Mesenchymal stem cell (in vitro differentiated cells and primary cell): Measurements from ENCODE around the gene ALDH3B1.
A peak's percentile ranks its signal among the peaks of the same experiment; 100 is the strongest.

Experiments used
- DNase-seq: peaks from one replicate; pipeline ENCODE4 v3.0.0-alpha.2; 2013
- H2AFZ ChIP-seq: one replicate; pipeline ENCODE4 v1.6.1; 2013; ENCODE audit warnings: low read depth, mild to moderate bottlenecking, control low read depth, inconsistent platforms, low read length, moderate library complexity
- H2AK5ac ChIP-seq: 2 replicates; pipeline ENCODE4 v1.6.1; 2013; ENCODE audit warnings: low read length, moderate library complexity, mild to moderate bottlenecking, inconsistent platforms; ENCODE audit not compliant: severe bottlenecking
- H2BK120ac ChIP-seq: one replicate; pipeline ENCODE4 v1.6.1; 2013; ENCODE audit warnings: low read depth, mild to moderate bottlenecking, inconsistent platforms, low read length, moderate library complexity
- H2BK12ac ChIP-seq, 2 experiments: one replicate each; pipeline ENCODE4 v1.6.1; 2013; ENCODE audit warnings: inconsistent platforms in 2 of 2, low read length in 2 of 2, mild to moderate bottlenecking in 2 of 2, moderate library complexity in 2 of 2, control low read depth in 1 of 2
- H2BK15ac ChIP-seq: one replicate; pipeline ENCODE4 v1.6.1; 2013; ENCODE audit warnings: mild to moderate bottlenecking, low read depth, inconsistent platforms; ENCODE audit not compliant: poor library complexity, severe bottlenecking
- H2BK5ac ChIP-seq: 2 replicates; pipeline ENCODE4 v1.6.1; 2013; ENCODE audit warnings: low read depth, mild to moderate bottlenecking, low read length, control low read depth, inconsistent platforms; ENCODE audit not compliant: poor library complexity, severe bottlenecking
- H3K14ac ChIP-seq, 2 experiments: one replicate each; pipeline ENCODE4 v1.6.1; 2013; ENCODE audit warnings: inconsistent platforms in 2 of 2, low read length in 2 of 2, control low read depth in 1 of 2, mild to moderate bottlenecking in 1 of 2, moderate library complexity in 1 of 2
- H3K18ac ChIP-seq, 2 experiments: one replicate each; pipeline ENCODE4 v1.6.1; 2013; ENCODE audit warnings: inconsistent platforms in 2 of 2, low read length in 2 of 2, control low read depth in 1 of 2, low read depth in 1 of 2, mild to moderate bottlenecking in 1 of 2
- H3K23ac ChIP-seq, 2 experiments: one replicate each; pipeline ENCODE4 v1.6.1; 2013; ENCODE audit warnings: inconsistent platforms in 2 of 2, low read length in 2 of 2, mild to moderate bottlenecking in 2 of 2, moderate library complexity in 2 of 2, control low read depth in 1 of 2
- H3K27ac ChIP-seq: 2 replicates; pipeline ENCODE4 v1.5.1; 2013; ENCODE audit warnings: mild to moderate bottlenecking, moderate library complexity, low read length, control low read depth, inconsistent platforms; ENCODE audit not compliant: poor library complexity, severe bottlenecking
- H3K27me3 ChIP-seq, 2 experiments: 2 replicates each; pipeline versions ENCODE4 v1.6.1 to v1.7.0; 2013; ENCODE audit warnings: low read length in 2 of 2, mild to moderate bottlenecking in 2 of 2, moderate library complexity in 2 of 2, control low read depth in 1 of 2, inconsistent platforms in 1 of 2; ENCODE audit not compliant: control insufficient read depth in 1 of 2, insufficient read depth in 1 of 2
- H3K36me3 ChIP-seq, 2 experiments: 2 replicates each; pipeline versions ENCODE4 v1.6.1 to v1.7.0; 2013; ENCODE audit warnings: low read length in 2 of 2, control low read depth in 1 of 2, inconsistent platforms in 1 of 2, low read depth in 1 of 2, mild to moderate bottlenecking in 1 of 2; ENCODE audit not compliant: insufficient read depth in 2 of 2, control insufficient read depth in 1 of 2
- H3K4ac ChIP-seq, 2 experiments: one replicate each; pipeline ENCODE4 v1.6.1; 2013; ENCODE audit warnings: inconsistent platforms in 2 of 2, low read length in 2 of 2, mild to moderate bottlenecking in 2 of 2, moderate library complexity in 2 of 2, control low read depth in 1 of 2, low read depth in 1 of 2
- H3K4me1 ChIP-seq: 2 replicates; pipeline ENCODE4 v1.6.1; 2013; ENCODE audit warnings: low read depth, low read length, control low read depth; ENCODE audit not compliant: control insufficient read depth, insufficient read depth
- H3K4me2 ChIP-seq: 2 replicates; pipeline ENCODE4 v1.6.1; 2013; ENCODE audit warnings: low read length, mild to moderate bottlenecking, inconsistent platforms; ENCODE audit not compliant: poor library complexity, severe bottlenecking
- H3K4me3 ChIP-seq, 2 experiments: 2 replicates each; pipeline versions ENCODE4 v1.5.1 to v1.7.0; 2013; ENCODE audit warnings: low read length in 2 of 2, mild to moderate bottlenecking in 2 of 2, control low read depth in 1 of 2, low read depth in 1 of 2; ENCODE audit not compliant: insufficient read depth in 1 of 2
- H3K79me1 ChIP-seq: replicated peaks from 2 replicates; pipeline ENCODE4 v1.6.1; 2013; ENCODE audit warnings: mild to moderate bottlenecking, control low read depth, low read length, inconsistent platforms; ENCODE audit not compliant: poor library complexity, severe bottlenecking
- H3K9ac ChIP-seq: 2 replicates; pipeline ENCODE4 v1.7.0; 2013; ENCODE audit warnings: mild to moderate bottlenecking, low read length, moderate library complexity
- H3K9me3 ChIP-seq: 2 replicates; pipeline ENCODE4 v1.7.0; 2013; ENCODE audit warnings: mild to moderate bottlenecking, low read length; ENCODE audit not compliant: control insufficient read depth
- H4K8ac ChIP-seq: one replicate; pipeline ENCODE4 v1.6.1; 2013; ENCODE audit warnings: inconsistent platforms, mild to moderate bottlenecking, low read length, moderate library complexity
- H4K91ac ChIP-seq: one replicate; pipeline ENCODE4 v1.6.1; 2013; ENCODE audit warnings: mild to moderate bottlenecking, low read length, inconsistent platforms
- WGBS: methylation state at CpG from one replicate; pipeline ENCODE4 v1.1.7; 2013; ENCODE audit warnings: mixed read lengths; 5-methylcytosine and 5-hydroxymethylcytosine counted together

Gene ALDH3B1

DNA sequence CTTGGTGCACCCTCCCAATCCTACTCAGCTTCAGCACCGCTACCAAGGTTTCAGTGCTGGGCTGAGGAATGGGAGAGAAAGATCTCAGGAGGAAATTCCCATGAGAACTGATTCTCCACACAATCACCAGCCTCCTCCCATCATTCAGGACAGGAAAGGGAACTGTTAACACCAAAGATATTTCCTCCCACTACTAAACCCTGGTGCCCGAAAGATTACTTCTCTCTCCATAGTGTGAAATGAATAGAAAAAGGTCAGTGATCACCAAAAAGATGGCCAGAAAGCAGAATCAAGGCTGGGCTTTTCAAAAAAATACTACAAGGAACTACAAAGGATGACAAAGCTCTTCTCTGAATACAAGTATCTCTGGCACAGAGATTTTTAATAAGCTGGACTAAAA, 54.8 kb downstream of the ALDH3B1 start:
- no CpG with 5 or more reads among the region's 2 CpGs for WGBS
- Histone ChIP-seq H3K4me3 (no peak overlapping the region), H2AK5ac (no peak overlapping the region), H3K4ac (no peak overlapping the region), H2BK5ac (no peak overlapping the region), H3K27me3 (no peaks in the 10 kb centered on the region), H3K9ac (no peak overlapping the region), H2BK12ac (no peak overlapping the region), H3K14ac (no peak overlapping the region), H3K4me1 (peaks cover 8% of the 10 kb centered on the region), H2AFZ (no peak overlapping the region), H4K91ac (no peak overlapping the region), H3K18ac (no peak overlapping the region), H3K4me2 (no peak overlapping the region), H3K27ac (no peak overlapping the region), H3K23ac (no peak overlapping the region), H3K36me3 (peaks cover 43 to 91% of the 10 kb centered on the region in 2 experiments), H2BK15ac (no peak overlapping the region), H3K9me3 (no peaks in the 10 kb centered on the region), H4K8ac (no peak overlapping the region), H3K79me1 (peaks cover 1% of the 10 kb centered on the region), H2BK120ac (no peak overlapping the region)
- no peak for DNase-seq

DNA sequence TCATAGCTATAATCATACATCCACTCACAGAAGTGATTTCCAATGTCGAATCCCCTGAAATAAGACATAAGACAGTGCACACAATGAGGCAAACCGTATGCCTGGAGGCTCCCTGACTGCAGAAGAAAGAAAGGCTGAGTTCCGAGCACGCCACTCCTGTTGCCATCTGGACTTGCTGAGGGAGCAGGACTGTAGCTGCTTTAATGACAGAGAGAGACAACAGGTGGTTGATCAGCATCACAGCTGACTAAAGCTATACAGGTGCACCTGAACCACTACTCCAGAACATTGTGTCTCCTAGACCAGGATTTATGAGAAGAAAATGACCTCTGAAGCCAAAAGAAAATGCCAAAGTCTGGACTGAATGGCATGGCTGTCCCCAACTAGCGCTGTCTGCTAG, 55.7 kb downstream of the ALDH3B1 start:
- Histone ChIP-seq H3K4ac (no peak overlapping the region), H2AFZ (no peak overlapping the region), H4K91ac (no peak overlapping the region), H3K23ac (no peak overlapping the region), H2BK15ac (no peak overlapping the region), H3K4me2 (no peak overlapping the region), H3K27ac (no peak overlapping the region), H3K9me3 (no peaks in the 10 kb centered on the region), H3K4me3 (no peak overlapping the region), H3K79me1 (peaks cover 1% of the 10 kb centered on the region), H2BK120ac (no peak overlapping the region), H2BK12ac (no peak overlapping the region), H3K18ac (no peak overlapping the region), H3K4me1 (peaks cover 8% of the 10 kb centered on the region), H2AK5ac (no peak overlapping the region), H3K14ac (no peak overlapping the region), H3K36me3 (peaks cover 43 to 95% of the 10 kb centered on the region in 2 experiments), H3K27me3 (no peaks in the 10 kb centered on the region), H2BK5ac (no peak overlapping the region), H3K9ac (no peak overlapping the region), H4K8ac (no peak overlapping the region)
- 96% methylated on average over 5 of the region's 5 CpGs for WGBS
- DNase-seq: no peak

DNA sequence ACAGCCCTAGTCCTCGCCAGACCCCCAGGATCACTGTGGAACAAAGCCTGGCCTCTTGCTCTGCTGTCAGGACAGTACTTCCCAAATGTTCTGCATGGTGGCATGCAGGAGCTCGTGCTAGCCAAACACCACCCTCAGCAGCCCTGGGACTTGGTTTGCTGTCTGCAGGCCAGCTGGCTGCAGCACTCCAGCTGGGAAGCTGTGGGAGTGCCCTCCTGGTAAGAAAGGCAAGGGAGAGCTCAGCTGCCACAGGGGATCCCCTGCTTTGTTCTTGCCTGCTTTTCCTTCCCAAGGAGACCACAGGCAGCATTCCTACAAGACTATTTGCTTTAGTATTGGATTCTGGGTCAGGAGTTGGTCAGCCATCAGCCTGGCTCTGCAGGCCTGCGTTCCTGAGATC, 56.6 kb downstream of the ALDH3B1 start:
- no peak overlapping the region for H2AFZ ChIP-seq
- H3K14ac ChIP-seq: no peak overlapping the region
- no peak overlapping the region for H3K4me3 ChIP-seq
- no peak overlapping the region for H2AK5ac ChIP-seq
- no peak overlapping the region for H2BK5ac ChIP-seq
- H2BK15ac ChIP-seq: no peak overlapping the region
- peaks cover 8% of the 10 kb centered on the region for H3K4me1 ChIP-seq
- no peak overlapping the region for H2BK12ac ChIP-seq
- H3K4ac ChIP-seq: no peak overlapping the region
- H3K23ac ChIP-seq: no peak overlapping the region
- H3K36me3 ChIP-seq: peaks cover 46 to 96% of the 10 kb centered on the region in 2 experiments
- H3K27ac ChIP-seq: peak overlapping the region; percentile 39
- H3K9me3 ChIP-seq: no peaks in the 10 kb centered on the region
- H3K18ac ChIP-seq: no peak overlapping the region
- no peak overlapping the region for H4K8ac ChIP-seq
- H2BK120ac ChIP-seq: no peak overlapping the region
- H4K91ac ChIP-seq: no peak overlapping the region
- no peaks in the 10 kb centered on the region for H3K27me3 ChIP-seq
- no peak overlapping the region for H3K4me2 ChIP-seq
- WGBS: 95% methylated on average over 3 of the region's 3 CpGs
- DNase-seq: no peak
- H3K9ac ChIP-seq: no peak overlapping the region
- peaks cover 6% of the 10 kb centered on the region for H3K79me1 ChIP-seq

DNA sequence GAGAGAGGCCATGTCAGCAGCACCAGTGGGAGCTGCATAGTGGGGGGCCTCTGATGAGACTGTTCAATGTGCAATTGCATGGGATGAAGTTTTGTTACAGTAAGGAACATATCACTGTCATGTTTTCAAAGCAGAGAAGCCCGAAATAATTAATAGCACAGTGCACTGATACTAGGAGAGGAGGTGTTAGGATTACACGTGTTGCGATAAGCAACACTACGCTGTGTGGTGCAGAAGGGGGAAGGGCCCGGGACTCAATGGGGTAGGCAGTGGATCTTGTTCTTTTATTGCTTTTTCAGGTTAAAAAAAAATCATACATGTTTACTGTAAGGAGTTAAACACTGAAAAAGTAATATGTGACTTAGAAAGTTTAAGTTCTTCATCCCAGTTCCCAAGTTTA, 57.9 kb downstream of the ALDH3B1 start:
- Histone ChIP-seq H3K27me3 (no peaks in the 10 kb centered on the region), H3K18ac (no peak overlapping the region), H3K27ac (no peak overlapping the region), H2AFZ (no peak overlapping the region), H2BK5ac (no peak overlapping the region), H3K4ac (no peak overlapping the region), H3K4me1 (peaks cover 8% of the 10 kb centered on the region), H2AK5ac (peak overlapping the region; percentile 26), H2BK15ac (no peak overlapping the region), H3K14ac (no peak overlapping the region), H3K23ac (no peak overlapping the region), H3K79me1 (peaks cover 6% of the 10 kb centered on the region), H4K8ac (no peak overlapping the region), H3K4me2 (no peak overlapping the region), H3K9ac (no peak overlapping the region), H3K36me3 (peaks cover 37 to 88% of the 10 kb centered on the region in 2 experiments), H3K4me3 (no peak overlapping the region), H4K91ac (no peak overlapping the region), H2BK120ac (no peak overlapping the region), H2BK12ac (no peak overlapping the region), H3K9me3 (no peaks in the 10 kb centered on the region)
- DNase-seq: no peak
- over 99% methylated on average over 5 of the region's 5 CpGs for WGBS
